IPS-NIHi7 (cell line): ENCODE measurements around the gene CSN3.

ENCODE experiments used
- DNase-seq: peaks from one replicate; pipeline ENCODE4 v3.0.0; 2012; ENCODE audit warnings: mixed read lengths; ENCODE audit errors: extremely low spot score

Gene CSN3

DNA sequence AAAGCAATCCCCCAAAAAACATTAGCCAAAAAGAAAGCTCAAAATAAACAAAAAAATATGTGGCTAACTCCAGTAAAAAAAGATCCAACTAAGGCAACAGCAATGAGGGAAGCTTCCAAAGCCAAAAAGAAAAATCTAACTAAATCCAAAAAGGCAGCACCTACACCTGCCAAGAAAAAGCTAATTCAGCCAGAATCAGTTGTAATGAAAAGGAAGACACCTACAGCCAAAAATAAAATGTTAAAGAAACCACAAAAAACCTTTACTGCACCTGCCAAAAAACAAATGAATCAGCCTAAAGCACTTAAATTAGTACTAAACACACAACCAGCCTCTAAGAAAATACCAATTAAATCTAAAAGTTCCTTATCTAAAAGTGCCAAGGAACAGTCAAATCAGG, 55.2 kb downstream of the CSN3 start:
- no peak for DNase-seq

DNA sequence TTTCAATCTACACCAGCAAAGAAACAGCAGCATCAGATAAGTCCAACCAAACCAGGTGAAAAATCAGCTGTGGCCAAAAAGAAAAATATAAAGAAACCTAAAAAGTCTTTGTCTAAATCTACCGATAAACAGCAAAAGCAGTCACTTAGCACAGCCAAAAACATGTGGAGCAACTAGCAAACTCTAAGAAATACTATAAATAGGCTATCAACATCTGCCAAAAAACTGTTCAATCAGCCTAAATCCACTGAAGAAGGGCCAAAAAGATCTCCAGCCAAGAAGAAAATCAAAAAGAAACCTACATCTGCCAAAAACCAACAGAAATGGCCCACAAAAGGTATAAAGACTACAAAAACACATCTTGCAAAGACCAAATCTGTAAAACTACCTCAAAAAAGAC, 55.7 kb downstream of the CSN3 start:
- DNase-seq, result no peak

DNA sequence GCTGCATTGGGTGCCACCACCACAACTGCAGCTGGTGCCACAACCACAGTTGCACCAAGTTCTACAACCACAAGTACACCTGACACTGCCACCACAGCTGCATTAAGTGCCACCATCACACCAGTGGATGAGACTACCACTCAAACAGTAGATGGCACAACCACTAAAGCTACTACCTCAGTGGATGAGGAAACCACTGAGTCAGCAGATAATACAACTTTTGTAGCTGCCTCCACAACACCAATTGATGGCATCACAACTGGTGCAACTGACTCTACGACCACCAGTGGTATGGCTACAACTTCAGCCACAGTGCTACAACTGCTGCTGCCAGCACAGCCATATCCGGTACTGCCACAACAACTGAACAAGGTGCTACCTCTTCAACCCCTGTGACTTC, 57.2 kb downstream of the CSN3 start:
- no peak for DNase-seq

DNA sequence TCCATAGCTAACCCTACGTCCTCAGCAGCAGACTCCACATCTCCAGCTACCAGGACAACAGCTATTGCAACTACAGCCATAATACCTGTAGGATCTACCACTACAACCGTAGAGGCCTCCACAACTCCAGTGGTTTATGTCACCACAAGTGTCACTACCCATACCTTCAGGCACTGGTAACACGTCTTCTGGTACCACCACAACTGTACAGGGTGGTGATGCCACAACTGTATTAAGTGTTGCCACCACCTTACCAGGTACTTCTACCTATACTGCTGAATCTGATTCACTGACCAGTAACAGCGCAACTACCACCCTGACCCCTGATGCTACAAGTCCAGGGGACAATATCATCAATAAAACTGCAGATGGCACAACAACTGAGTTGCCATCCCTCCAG, 57.8 kb downstream of the CSN3 start:
- DNase-seq, result no peak
